ENCODE results near the gene MRPL53. TPM values are rescaled to one million over a fixed set of nuclear protein-coding genes. Genes with fewer than 3 reads are reported as not detected.
A peak's percentile ranks its signal among the peaks of the same experiment; 100 is the strongest.
"Not testable (repeated sequence)": the region's sequence is repeated elsewhere in the genome, so short reads cannot be mapped to it uniquely, and the experiment has no call there.

The MRPL53 gene
- total RNA-seq, 1 experiment from 2014 or later: 55.2 TPM

DNA sequence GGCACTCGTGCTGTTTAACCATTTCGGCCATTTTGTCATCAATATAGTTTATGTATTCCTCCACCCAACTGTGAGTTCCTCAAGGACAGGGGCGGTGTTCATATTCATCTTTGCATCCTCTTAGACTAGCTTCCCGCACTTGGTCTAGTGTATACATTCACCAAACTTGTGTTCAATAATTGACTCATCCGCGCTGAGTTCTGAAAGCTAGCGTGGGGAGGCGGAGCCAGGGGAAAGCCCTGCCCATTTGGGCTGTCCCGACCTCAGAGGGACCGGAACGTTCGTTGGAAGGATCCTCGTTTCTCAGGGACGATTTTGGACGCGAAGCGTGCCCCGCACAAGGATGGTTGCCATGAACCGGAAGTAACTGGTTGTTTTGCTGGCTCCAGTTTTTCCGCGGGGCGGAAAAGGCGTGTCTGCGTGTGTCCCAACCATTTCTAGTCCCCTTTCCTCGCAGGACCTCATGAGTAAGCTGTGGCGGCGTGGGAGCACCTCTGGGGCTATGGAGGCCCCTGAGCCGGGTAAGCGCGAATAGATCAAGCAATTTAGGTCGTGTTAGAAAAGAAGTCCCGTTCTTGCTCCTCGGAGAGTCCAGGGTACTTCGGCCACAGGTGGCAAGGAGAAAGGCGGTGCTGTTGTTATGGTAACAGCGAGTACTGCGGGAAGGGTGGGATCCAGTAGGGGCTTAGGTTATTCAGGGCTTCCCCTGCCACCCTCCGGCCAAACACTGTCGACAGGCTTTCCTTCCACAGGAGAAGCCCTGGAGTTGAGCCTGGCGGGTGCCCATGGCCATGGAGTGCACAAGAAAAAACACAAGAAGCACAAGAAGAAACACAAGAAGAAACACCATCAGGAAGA is 17.6 kb downstream of the MRPL53 start, which contains the start of gene INO80B:
TSS of gene INO80B (plus strand) at position 434 of the 858 bp plus-strand sequence. CDS start at position 464, 30 bp downstream.
- DNase-seq (ENCODE audit: low spot score): peak; percentile 98

- no peak for DNase-seq (ENCODE audit: low spot score)
These were observed 21.8 kb downstream of the MRPL53 start for GRCh38 chr2:74450570-74451190.

DNA sequence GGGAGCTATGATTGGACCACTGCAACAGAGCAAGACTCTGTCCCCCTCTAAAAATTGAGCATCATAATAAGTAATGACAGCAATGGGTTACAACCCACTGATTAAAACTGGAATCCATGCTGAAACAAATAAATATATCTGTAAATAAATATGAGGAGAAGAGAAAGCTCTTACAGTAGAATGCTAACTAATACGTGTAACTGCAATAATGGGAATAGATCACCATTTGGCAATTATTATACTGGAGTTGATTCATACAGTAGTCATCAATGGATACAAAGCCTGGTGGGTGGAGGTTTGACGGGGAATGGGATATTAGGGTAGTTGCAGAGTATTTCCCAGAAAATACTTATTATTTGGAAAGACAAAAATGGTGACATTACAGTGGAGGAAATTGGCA is 23.7 kb downstream of the MRPL53 start:
- no peak for DNase-seq (ENCODE audit: low spot score)

- DNase-seq (ENCODE audit: low spot score): no peak
These were observed 25.1 kb downstream of the MRPL53 start for GRCh38 chr2:74447230-74447999.

GRCh38 chr2:74444498-74445318 is 27.8 kb downstream of the MRPL53 start:
- no peak for DNase-seq (ENCODE audit: low spot score)

DNA sequence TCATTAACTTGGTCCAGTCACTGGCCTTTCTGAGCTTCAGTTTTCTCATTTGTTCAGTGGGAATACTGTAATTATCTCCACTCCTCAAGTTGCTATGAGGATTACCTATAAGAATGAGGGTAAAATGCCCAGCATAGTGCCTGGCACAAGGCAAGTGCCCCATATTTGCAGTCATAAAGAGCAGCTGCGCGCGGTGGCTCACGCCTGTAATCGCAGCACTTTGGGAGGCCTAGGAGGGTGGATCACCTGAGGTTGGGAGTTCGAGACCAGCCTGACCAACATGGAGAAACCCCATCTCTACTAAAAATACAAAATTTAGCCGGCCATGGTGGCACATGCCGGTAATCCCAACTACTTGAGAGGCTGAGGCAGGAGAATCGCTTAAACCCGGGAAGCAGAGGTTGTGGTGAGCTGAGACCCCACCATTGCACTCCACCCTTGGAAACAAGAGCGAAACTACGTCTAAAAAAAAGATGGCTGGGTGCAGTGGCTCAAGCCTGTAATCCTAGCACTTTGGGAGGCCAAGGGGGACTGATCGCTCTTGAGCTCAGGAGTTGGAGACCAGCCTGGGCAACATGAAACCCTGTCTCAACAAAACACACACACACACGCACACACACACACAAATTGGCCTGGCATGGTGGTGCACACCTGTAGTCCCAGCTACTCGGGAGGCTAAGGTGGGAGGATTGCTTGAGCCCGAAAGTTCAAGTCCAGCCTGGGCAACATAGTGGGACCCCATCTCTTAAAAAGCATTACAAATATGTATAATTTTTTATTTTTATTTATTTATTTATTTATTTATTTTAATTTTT is 29.8 kb downstream of the MRPL53 start:
- DNase-seq (ENCODE audit: low spot score): not testable (repeated sequence)

GRCh38 chr2:74441690-74442482 is 30.6 kb downstream of the MRPL53 start, which contains the start of gene RTKN:
RTKN (minus strand) TSS chr2:74441937; CDS start chr2:74441816, 121 bp downstream.
- DNase-seq (ENCODE audit: low spot score): peak; percentile 89

GRCh38 chr2:74441170-74441689 is 31.2 kb downstream of the MRPL53 start:
- DNase-seq (ENCODE audit: low spot score): no peak

- DNase-seq (ENCODE audit: low spot score): peak; percentile 82
These were observed 31.9 kb downstream of the MRPL53 start for GRCh38 chr2:74440378-74441169.

- DNase-seq (ENCODE audit: low spot score): no peak
These were observed 32.6 kb downstream of the MRPL53 start for GRCh38 chr2:74439803-74440377.

- DNase-seq (ENCODE audit: low spot score): no peak
These were observed 33.1 kb downstream of the MRPL53 start for GRCh38 chr2:74439373-74439772.

DNA sequence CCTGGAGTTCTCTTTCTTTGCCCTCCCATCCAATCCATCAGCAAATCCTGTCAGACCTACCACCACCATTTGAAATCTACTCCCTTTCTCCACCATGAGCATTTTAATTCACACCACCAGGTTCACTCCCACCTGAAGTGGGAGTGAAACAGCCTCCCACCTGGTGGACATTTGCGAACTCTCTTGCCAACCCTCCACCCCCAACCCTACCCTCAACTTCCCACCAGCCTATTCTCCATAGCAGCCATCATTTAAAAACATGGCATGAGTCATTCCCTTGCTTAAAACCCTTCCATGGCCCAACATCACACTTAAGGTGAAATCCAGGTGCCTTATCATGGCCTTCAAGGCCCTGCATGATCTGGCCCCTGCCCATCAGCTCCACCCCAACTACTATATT is 34.2 kb downstream of the MRPL53 start:
- DNase-seq (ENCODE audit: low spot score): no peak

DNA sequence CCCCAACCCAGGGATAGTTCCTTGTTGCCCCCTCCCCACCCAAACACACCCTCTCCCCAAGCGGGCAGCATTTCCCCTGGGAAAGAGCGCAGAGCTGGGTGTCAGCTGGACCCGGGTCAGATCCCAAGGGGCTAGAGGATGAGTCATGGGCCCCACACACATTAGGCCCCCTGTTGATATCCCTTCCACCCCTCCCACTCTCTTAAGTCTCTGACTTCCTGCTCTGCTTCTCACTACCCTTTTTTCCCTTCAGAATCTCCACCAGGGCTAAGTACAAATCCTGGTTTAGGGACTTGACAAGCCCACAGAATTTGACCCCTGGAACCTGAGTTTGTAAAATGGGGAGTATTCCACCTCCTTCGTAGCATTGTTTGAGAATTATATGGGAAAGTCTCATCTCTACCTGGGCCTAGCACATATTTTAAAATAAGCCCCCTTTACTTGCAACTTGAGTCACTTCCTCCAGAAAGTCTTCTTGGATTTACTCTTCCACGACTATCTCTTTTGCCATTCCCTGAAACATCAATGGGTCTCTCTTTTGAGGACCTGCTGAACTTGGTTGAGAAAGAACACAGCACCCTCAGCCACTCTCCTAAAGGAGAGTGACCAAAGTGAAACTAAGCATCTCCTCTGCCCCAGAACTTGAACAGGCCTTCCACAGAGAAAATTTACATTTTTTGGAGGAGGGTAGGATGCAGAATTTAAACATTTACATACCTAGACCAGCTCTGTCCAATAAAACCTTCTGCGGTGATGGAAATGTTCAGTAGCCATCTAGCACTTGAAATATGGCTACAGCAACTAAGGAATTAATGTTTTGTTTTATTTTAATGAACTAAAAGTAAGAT is 35.4 kb downstream of the MRPL53 start:
- no peak for DNase-seq (ENCODE audit: low spot score)

DNA sequence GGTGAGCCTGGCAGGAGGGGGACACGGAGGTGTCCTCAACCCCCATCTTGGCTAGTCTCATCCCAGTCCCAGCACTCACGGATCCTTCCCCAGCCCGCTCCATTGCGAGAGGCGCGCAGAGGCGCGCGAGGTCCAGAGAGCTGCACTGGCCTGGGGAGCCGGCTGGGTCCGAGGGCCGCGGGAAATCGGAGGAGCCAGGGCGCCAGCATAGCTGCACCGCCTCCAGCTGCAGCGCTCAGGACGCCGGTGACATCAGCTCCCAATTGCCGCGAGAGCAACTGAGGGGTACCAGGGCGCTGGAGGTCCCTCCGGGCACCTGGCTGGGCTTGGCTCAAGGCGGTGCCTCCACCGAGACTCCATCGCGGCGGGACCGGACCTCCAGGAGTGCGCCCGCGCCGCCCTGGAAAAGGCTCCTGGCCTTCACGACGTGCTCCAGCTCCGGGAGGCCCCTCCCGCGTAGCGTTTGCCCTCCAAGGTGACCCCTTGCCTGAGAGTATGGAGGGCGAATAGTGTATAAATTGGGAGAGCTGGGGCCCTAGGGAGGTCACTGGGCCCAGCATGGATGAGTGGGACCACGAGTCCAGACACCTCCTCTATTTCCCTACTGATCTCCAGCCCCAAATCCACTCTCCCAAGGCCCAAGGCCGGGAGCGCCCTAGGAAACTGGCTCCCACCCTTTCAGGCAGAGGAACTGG is 36.2 kb downstream of the MRPL53 start:
- DNase-seq (ENCODE audit: low spot score): no peak

DNA sequence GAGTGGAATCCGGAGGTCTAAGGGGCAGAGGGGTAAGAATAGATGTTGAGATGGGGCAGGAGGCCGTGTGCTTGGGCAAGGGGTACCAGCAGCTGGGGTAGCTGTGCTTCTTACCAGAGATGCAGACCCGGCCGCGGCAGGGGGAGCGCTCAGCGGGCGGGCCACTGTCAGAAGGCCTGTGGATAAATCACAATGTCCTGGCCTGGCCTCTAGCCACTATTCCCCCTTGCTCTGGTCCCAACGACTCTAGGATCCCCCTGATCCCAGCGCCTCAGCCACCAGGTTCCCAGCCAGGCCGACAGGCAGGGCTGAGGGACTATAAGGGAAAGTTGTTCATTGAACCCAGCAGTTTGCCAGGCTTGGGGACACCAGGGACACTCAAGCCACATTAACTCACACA is 42.0 kb downstream of the MRPL53 start:
- DNase-seq (ENCODE audit: low spot score): no peak

All from HT-29 (cell line).